Activated CD4-positive, alpha-beta T cell treated with anti-CD3 and anti-CD28 coated beads, Interleukin-10, Interleukin-2, amounts not matched to agents 100 ng/mL and 50 ng/mL, durations not matched to agents 16 hours and 8 hours (primary cell): Measurements from ENCODE around the gene PMFBP1.

ENCODE experiments used
- DNase-seq: peaks from one replicate; pipeline ENCODE4 v3.0.0-alpha.2; 2020

The PMFBP1 gene

DNA sequence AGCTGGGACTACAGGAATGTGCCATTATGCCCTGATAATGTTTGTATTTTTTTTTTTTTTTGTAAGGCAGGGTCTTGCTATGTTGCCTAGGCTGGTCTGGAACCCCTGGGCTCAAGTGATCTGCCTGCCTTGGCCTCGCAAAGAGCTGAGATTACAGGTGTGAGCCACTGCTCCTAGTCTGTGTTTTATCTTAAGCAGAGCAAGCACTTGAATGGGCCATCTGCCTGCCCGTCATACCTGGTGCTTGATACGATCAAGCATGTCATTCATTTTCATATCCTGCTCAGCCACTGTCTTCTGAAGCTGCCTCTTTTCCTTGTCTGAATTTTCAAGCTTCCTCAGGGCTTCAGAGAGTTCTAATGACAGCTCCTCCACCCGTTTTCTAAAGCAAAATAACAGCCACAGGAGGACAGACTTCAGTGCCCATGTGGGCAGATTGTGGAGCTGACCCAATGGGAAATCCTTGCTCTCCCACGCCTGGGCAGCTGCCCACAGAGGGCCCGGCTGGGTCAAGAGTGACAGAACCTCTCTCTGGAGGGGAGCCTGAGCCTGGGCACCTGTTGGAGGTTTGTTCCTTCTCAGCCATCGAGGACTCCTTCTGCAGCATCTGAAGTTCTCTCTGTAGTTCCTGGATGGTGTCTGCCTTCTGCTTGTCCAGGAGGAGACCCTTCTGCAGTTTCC lies 41.8 kb downstream of the PMFBP1 start:
- no peak for DNase-seq

- DNase-seq, result no peak
These were observed 43.3 kb downstream of the PMFBP1 start for GRCh38 chr16:72128701-72129100.

DNA sequence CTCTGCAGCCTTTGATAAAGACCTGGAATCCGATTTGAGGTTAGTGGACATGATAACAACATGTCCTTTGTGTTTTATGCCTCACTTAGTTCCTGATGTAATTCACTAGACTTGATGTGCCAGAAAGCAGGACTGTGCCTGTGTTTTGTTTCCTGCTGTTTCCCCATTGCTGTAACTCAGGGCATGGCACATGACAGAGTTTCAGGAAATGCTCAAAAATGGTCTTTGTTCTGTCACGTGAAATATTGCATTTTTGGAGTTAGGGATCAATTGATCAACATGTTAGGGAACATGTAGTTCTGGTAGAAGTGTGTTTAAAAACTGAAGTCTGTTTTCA lies 45.6 kb downstream of the PMFBP1 start:
- DNase-seq, result no peak

DNA sequence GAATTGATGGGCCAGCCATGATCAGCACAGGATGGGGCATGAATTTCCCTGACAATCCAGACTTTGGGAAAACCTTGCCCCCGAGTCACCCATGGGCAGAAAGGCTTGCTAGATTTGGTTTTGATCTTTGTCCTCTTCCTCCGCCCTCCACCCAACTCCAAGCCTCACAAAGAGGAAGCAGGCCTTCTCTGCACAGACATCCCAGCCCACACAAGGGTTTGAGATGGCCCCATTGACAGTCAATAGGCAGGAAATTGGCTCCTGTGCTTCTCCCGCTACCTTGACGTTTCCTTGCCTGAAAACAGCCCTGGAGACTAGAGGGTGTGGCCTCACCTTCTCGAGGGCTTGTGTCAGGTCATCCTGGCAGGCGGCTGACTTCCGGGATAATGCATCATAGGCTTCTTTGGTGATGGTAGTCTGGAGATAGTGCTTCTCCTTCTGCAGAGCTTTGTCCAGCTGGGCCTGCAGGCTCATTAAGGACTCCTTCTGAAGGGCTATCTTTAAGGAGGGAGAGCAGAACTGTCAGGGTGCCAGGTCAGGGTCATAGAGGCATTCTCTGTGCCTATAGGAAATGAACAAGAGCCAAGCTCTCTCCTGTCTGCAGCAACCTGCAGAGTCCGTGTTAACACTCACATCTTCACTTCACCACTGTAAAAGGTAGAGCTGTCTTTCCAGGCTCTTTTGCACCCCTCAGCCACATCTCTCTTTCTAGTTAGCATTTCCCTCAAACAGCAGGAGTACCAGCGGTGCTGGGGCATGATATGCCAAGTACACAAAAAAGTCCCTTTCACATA lies 46.1 kb downstream of the PMFBP1 start:
- DNase-seq, result no peak

DNA sequence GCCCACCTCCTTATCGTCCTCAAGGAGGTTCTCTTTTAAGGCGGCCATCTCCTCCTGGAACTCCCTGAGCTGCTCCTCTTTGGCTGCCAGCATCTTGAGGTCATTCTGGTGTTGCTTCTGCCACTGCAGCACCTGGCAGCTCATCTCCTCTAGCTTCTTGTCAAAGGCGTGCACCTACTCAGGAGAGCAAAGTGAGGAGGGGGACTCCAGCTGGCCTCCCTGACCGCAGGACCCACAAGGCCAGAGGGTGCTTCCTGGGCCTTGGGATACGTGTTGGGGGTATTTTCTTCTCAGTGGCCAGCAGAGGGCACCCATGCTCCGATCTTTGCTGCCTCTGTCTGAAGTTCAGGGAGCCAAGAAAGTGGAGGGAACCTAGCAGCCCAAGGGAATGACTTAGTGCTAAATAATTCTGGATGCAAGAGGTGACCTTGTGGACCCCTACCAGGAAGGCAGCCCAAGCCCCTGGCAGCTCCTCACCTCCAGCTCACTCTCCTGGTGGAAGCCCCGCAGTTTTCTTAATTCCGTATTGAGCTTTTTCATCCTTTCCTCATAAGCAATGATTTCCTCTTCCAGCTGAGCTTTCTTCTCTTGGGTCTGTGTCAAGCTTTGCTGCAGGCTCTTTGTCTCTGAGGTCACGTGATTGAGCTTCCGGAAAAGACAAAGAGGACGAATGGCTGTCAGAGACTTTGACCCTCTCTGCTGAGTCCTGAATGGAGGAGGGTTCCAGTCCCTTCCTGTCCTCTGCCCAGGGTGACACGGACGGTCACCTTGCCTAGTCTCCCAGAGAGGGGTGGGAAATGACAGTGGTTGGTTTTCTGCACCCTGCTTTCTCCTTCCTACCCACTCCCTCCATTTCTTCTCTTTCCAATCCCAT lies 47.0 kb downstream of the PMFBP1 start:
- DNase-seq, result peak; percentile 73

- no peak for DNase-seq
These were observed 47.8 kb downstream of the PMFBP1 start for GRCh38 chr16:72124148-72124547.

- no peak for DNase-seq
These were observed 48.5 kb downstream of the PMFBP1 start for GRCh38 chr16:72123426-72123825.

GRCh38 chr16:72122916-72123315 lies 49.0 kb downstream of the PMFBP1 start:
- no peak for DNase-seq

GRCh38 chr16:72122308-72122707 lies 49.6 kb downstream of the PMFBP1 start:
- DNase-seq, result no peak

- no peak for DNase-seq
These were observed 51.9 kb downstream of the PMFBP1 start for GRCh38 chr16:72120026-72120425.

DNA sequence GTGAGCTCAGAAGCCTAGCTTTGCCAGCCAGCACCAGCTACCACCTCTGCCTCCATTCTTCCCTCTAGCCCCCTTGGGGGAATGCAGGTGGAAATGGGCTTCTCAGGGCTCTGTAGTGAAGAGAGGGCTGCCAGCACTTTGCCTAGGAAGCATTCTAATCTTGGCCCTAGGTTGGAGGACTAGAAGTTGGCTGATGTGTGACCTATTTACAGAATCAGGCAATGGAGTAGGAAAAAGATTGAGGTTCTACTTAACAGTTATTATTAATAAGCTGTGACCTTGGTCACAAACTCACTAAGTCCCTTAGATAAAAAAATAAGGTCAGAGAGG lies 58.4 kb downstream of the PMFBP1 start:
- DNase-seq, result no peak

GRCh38 chr16:72112906-72113615 lies 58.9 kb downstream of the PMFBP1 start:
- no peak for DNase-seq

- no peak for DNase-seq
These were observed 59.5 kb downstream of the PMFBP1 start for GRCh38 chr16:72112452-72112792.

DNA sequence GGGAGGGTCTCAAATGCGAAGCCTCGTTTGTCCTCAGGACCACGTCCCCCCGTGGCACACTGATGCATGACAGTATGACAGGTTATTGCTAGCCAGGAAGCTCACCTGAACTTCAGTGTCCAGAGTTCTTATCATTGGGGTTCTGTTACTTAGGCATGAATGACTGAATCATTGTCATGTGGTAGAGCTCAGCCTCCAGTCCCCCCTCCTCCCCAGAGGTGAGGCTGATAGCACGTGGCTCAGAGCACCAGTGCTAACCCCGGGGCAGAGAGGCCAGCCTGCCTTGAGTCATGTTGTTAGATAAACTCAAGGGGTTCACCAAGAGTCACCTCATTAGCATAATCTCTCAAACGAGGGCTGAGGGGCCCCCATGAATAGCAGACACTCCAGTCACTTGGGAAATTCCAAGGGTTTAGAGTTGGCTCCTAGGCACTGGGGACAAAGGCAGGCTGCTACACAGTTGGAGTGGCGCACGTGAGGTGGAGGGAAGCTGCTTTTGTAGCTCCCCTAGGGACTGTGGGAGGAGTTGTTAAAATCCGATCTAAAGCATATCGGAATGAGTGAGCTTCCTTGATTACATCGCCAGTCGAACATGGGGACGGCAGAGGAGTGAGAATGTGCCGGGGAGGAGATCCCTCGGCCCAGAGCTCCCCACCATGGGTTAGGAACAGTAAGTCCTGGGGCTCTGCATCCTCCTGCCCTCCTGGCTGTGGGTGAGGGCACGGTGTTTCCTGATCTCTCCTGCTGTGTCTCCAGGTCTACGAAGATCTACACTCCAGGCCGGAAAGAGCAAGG lies 60.1 kb downstream of the PMFBP1 start:
- no peak for DNase-seq

DNA sequence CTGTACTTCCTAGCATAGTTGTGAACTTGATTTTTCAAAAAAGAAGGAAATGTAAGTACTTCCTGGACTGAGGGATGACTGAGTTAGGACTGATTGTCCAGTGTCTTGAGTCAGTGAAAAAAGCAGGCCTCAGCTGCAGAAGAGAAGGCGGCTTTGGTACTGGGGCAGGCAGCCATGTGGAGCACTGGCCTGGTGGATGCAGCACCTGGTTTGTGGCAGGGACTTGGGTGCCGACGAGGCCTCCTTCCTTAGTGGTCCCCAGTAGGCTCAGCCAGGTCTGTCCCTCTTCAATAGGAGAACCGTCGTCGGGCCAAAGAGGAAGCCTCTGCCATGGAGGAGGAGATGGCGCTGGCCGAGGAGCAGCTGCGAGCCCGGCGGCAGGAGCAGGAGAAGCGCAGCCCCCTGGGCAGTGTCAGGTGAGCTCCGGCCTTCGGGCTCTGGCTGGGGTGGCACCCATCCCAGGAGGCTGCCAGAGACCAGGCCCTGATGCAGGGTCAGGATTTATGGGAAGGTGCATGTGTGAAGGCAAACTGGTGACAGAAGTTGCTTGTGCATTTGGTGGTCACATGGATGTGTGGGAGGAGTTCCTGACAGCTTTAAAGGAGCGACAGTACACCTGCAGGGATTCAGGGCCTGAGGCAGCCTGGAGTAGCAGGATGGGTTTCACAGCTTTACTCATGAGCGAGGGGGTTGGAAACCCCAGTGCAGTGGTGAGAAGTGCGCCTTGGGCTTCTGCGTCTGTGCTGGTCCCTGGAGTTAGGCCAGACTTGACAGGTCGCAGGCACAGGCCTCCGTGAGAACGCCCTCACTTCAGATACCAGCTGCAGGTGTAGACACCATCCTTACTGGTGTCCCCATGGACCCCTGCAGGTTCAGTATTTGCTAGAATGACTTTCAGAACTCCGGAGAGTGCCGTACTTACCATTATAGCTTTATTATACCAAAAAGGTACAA lies 61.0 kb downstream of the PMFBP1 start:
- DNase-seq, result no peak

DNA sequence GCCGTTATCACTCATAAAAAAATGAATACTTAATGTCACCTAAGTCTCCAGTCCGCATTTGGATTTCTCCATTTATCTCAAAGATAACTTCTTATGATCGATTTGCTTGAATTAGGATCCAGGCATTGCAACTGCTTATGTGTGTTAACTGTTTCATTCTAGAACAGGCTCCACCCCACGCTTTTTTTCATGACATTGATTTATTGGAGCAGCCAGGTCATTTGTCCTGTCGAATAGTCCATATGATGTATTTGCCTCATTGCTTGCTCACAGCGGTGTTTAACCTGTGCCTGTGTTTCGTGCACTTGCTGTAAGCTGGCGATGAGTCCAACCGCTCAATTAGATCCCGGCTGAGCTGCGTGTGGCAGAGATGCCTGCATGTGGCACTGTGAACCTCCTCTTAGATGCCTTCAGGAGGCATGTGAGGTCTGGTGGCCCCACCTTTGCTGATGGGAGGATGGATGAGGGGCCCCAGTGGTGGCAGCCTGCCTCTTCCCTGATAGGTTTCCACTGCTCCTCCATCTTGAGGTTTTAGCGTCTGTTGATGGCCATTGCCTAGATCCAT lies 61.9 kb downstream of the PMFBP1 start:
- DNase-seq, result no peak

DNA sequence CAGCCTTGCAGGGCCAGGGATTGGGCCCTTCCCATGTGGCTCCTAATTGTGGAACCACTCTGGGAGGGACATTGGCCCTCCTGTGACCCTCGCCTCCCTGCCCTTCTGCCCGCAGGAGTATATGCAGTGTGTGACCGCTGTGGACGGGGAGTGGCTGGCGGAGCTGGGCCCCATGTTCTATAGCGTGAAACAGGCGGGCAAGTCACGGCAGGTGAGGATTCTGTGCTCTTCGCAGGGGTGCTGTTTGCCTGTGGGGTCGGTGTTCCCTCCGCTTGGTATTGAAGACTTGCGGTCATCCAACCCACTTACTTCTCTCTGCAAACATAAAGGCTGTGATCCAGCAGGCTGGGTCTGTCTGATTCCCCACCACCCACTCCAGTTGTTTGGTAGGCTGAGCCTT lies 62.7 kb downstream of the PMFBP1 start:
- DNase-seq, result no peak

GRCh38 chr16:72108353-72109102 lies 63.4 kb downstream of the PMFBP1 start:
- no peak for DNase-seq

GRCh38 chr16:72107371-72107770 lies 64.6 kb downstream of the PMFBP1 start:
- DNase-seq, result no peak

GRCh38 chr16:72105978-72106377 lies 66.0 kb downstream of the PMFBP1 start:
- no peak for DNase-seq
